Measurements from ENCODE around the gene ATG13. TPM values are rescaled to one million over a fixed set of nuclear protein-coding genes. Genes with fewer than 3 reads are reported as not detected.

The ATG13 gene
- total RNA-seq, 6 experiments from 2014 or later: 64.2 to 94.0 (median 85.3) TPM

DNA sequence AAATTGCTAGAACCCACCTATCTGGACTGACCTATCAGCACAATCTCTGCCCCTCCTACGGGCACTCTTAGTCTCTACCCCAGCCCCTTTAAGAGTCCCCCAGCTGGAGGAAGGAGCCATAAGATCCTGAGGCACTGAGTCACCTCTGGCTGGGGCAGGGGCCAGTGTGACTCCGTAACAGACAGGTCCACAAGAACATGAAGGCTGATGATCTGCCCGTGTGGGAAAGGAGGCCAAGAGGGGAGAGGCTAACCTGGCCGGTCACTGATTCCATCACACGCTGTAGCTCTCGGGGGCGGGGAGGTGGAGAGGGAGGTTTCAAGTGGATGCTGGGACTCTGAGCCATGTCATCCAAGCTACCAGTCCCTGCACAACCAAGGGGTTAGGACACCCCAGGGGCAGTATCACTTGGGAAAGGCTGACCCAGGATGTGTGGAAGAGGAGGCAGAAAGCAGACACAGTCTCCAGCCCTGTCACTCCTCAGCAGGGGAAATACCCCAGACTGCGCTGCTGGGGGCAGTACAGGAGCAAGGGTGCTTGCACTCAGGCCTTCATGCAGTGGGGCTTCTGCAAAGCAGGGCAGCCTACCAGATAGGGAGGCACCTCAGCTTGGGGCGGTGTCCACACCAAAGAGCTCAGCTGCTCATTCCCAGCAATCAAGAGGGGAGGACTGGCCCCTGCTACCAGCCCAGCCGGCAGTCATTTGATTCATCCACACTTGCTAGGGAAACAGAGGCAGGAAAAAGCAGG is 60.8 kb downstream of the ATG13 start:
- Mint-ChIP-seq H3K27ac (peak overlapping the region; percentile 66), H3K27me3 (ENCODE audit: insufficient read depth) (peaks cover 8% of the 10 kb centered on the region), H3K4me3 (no peak overlapping the region), H3K9me3 (no peaks in the 10 kb centered on the region; the same call in 1 of the 2 replicates), H3K36me3 (ENCODE audit: low read depth) (peaks cover 17% of the 10 kb centered on the region), H3K4me1 (ENCODE audit: low read depth) (peaks cover 26% of the 10 kb centered on the region)
- no peak for DNase-seq
- TF ChIP-seq, protein P1, sequence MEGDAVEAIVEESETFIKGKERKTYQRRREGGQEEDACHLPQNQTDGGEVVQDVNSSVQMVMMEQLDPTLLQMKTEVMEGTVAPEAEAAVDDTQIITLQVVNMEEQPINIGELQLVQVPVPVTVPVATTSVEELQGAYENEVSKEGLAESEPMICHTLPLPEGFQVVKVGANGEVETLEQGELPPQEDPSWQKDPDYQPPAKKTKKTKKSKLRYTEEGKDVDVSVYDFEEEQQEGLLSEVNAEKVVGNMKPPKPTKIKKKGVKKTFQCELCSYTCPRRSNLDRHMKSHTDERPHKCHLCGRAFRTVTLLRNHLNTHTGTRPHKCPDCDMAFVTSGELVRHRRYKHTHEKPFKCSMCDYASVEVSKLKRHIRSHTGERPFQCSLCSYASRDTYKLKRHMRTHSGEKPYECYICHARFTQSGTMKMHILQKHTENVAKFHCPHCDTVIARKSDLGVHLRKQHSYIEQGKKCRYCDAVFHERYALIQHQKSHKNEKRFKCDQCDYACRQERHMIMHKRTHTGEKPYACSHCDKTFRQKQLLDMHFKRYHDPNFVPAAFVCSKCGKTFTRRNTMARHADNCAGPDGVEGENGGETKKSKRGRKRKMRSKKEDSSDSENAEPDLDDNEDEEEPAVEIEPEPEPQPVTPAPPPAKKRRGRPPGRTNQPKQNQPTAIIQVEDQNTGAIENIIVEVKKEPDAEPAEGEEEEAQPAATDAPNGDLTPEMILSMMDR (IDR thresholded peaks at IDR 0.05): no peak

DNA sequence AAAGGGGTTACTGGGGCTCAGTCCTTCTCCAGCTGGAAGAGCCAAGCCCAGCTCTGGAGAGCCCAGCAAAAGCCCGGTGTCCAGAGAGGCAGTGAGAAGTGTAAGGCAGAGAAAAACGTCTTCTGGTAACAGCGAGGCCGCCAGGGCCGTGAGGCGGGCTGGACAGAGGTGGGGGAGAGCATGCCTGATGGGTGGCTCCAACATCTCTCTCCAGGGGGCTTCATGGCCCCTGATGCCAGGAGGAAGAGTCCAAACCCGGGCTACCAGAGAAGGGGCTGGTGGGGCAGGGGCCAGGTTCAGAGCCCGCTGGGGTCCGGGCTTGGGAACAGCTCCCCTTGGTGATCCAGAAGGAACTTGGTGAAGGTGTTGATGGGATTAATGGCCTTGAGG is 61.4 kb downstream of the ATG13 start:
- Mint-ChIP-seq H3K9me3 (no peaks in the 10 kb centered on the region; the same call in 1 of the 2 replicates), H3K27ac (no peak overlapping the region), H3K4me1 (ENCODE audit: low read depth) (peaks cover 32% of the 10 kb centered on the region), H3K4me3 (no peak overlapping the region), H3K27me3 (ENCODE audit: insufficient read depth) (peaks cover 8% of the 10 kb centered on the region), H3K36me3 (ENCODE audit: low read depth) (peaks cover 17% of the 10 kb centered on the region)
- TF ChIP-seq, protein P1 (IDR thresholded peaks at IDR 0.05): no peak
- DNase-seq: no peak

DNA sequence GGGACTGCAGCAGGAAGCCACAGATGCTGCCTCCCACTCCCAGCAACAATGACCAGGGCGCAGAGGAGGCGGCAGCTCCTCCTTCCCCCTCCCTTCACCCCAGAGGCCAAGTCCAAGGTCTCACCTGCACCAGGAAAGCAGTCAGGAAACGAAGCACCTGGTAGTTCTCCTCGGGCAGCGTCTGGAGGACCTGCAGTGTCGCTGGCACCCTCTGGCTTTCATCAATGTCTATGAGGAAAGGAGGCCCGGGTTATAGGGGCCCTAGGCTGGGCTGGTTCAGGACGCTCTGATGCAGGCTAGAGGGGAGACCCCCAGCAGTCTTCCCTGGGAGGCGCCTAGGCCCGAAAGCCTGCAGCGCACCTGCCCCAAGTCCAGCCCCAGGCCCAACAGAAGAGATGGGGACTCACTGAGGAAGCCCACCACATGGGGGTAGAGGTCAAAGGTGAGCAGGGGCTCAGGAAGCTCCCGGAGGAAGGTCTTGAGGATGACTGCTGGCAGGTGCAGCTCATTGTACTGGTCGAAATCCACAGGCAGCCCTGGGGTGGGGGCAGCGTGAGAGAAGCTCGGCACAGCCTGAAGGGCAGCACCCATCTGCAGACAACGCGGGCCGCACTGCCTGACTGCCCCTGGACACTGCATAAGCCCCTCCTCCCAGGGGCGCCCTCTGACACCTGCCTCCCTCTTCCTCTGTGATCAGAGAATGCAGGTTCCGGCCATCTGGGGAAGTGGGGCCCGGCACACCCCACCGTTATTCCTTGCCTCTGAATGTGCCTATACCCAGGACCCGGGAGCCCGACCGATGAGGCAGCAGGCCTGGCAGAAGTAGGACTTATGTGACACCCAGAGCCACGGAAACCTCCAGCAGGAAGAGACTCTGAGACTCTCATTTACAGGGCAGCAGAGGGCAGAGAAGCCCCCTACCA is 62.1 kb downstream of the ATG13 start:
- H3K27ac Mint-ChIP-seq: no peak overlapping the region
- no peak overlapping the region for H3K4me3 Mint-ChIP-seq
- no peaks in the 10 kb centered on the region; the same call in 1 of the 2 replicates for H3K9me3 Mint-ChIP-seq
- peaks cover 37% of the 10 kb centered on the region for H3K4me1 Mint-ChIP-seq (ENCODE audit: low read depth)
- peaks cover 17% of the 10 kb centered on the region for H3K36me3 Mint-ChIP-seq (ENCODE audit: low read depth)
- no peak for DNase-seq
- peaks cover 8% of the 10 kb centered on the region for H3K27me3 Mint-ChIP-seq (ENCODE audit: insufficient read depth)
- TF ChIP-seq, protein P1 (IDR thresholded peaks at IDR 0.05): no peak

DNA sequence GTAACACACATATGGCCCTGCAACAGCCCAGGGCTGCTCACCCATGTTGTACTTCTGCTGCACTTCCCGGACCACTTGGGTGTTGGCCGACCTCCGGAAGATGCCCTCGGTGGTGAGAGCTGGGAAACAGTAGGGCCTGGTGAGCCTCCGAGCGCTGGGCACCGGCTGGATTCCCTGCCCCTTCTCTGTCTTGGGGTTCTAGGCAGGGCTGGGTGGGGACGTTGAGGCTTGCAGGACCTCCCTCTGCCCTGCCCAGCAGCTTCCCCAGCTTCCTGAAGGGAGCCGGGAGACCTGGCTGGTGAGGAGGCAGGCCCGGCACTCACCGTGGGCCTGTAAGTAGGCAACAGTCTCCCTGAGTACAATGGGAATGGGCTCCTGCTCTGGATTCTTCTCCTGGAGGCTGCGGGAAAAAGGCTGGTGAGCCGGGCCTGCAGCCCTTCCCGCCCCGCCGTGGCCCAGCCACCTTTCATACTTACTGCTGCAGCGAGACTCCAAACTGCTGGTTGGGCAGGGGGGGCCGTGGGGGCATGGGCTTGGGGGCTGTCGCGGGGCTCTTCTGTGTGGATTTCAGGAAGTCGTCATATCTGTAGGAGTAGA is 62.9 kb downstream of the ATG13 start:
- H3K9me3 Mint-ChIP-seq: no peaks in the 10 kb centered on the region; the same call in 1 of the 2 replicates
- H3K4me1 Mint-ChIP-seq (ENCODE audit: low read depth): peaks cover 30% of the 10 kb centered on the region
- no peak overlapping the region for H3K4me3 Mint-ChIP-seq
- DNase-seq: no peak
- H3K36me3 Mint-ChIP-seq (ENCODE audit: low read depth): peaks cover 17% of the 10 kb centered on the region
- TF ChIP-seq, protein P1 (IDR thresholded peaks at IDR 0.05): no peak
- H3K27me3 Mint-ChIP-seq (ENCODE audit: insufficient read depth): peaks cover 8% of the 10 kb centered on the region
- H3K27ac Mint-ChIP-seq: no peak overlapping the region

DNA sequence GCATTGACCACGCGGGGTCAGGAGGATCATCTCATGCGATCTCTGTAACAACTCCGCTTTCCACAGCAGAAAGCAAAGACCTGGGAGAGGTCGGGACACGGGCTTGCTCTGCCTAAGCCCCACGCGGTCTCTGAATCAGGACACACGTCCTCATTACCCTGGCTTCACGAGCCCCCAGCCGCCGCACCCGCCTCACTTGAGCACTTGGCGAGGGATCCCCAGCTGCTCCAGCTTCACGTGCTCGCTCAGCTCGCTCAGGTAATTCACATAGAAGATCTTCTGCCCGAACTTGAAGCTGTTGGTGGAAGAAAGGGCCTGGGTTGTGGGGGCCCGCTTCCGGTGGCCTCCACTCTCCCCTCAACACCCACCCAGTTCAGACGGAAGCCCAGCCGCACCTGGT is 63.5 kb downstream of the ATG13 start:
- Mint-ChIP-seq H3K9me3 (no peaks in the 10 kb centered on the region; the same call in 1 of the 2 replicates), H3K27ac (no peak overlapping the region), H3K36me3 (ENCODE audit: low read depth) (peaks cover 17% of the 10 kb centered on the region), H3K27me3 (ENCODE audit: insufficient read depth) (peaks cover 6% of the 10 kb centered on the region), H3K4me1 (ENCODE audit: low read depth) (peaks cover 25% of the 10 kb centered on the region), H3K4me3 (no peak overlapping the region)
- DNase-seq: no peak
- TF ChIP-seq, protein P1 (IDR thresholded peaks at IDR 0.05): no peak
